Measurements from ENCODE around the gene LAMA4. TPM values are rescaled to one million over a fixed set of nuclear protein-coding genes. Genes with fewer than 3 reads are reported as not detected.

Gene LAMA4
- total and polyA plus RNA-seq, 2 of the 13 experiments (the other 11 are each of a cell fraction or from before 2014, with no cell fraction given), result not detected

- intact Hi-C loops (cut with micrococcal nuclease; ENCODE audit: unreplicated experiment) (no loop called here), in situ Hi-C loops (cut with HindIII; ENCODE audit: extremely low pct_ligation_motif_present, low pct_unique_long_range_greater_than_20kb) (no loop called here)
- no TSS peak for BruUV-seq (replicated peaks)
- Histone ChIP-seq H2AFZ (ENCODE audit: low read length) (no peak overlapping the region), H3K9me3 (ENCODE audit: low read length) (no peaks in the 10 kb centered on the region), H3K4me2 (ENCODE audit: low read depth, low read length) (no peak overlapping the region), H3K9ac (ENCODE audit: insufficient read depth, low read depth, low read length) (no peak overlapping the region), H3K36me3 (replicated peaks in 1 of 2; ENCODE audit: control insufficient read depth in 1 of 2, insufficient read depth in 2 of 2, low read length in 2 of 2) (no peaks in the 10 kb centered on the region), H3K27me3 (ENCODE audit: control insufficient read depth in 1 of 2, insufficient read depth in 2 of 2, low read length in 2 of 2) (no peaks in the 10 kb centered on the region), H3K79me2 (ENCODE audit: insufficient read depth, low read length) (no peaks in the 10 kb centered on the region), H3K27ac (ENCODE audit: extremely low read length, insufficient read depth, low read length) (no peak overlapping the region), H3K4me1 (ENCODE audit: insufficient read depth, low read length) (no peaks in the 10 kb centered on the region), H4K20me1 (ENCODE audit: insufficient read depth, low read length) (no peaks in the 10 kb centered on the region), H3K4me3 (replicated peaks in 1 of 3; ENCODE audit: insufficient read depth in 1 of 3, low read depth in 2 of 3, low read length in 3 of 3) (no peak overlapping the region)
- FAIRE-seq (no peak), ATAC-seq (no peak), DNase-seq (ENCODE audit: low spot score) (no peak)
- ChIA-PET POLR2A (no interaction called here), CTCF (ENCODE audit: low intra/inter-chr PET ratio, low total read pairs) (no interaction called here)
- 0% methylated on average over 2 of the region's 2 CpGs for WGBS (ENCODE audit: low lambda C conversion rate)
- TF ChIP-seq GZF1 (CRISPR knock-in tag; IDR thresholded peaks at IDR 0.05) (no peak), JUN (CRISPR knock-in tag; IDR thresholded peaks at IDR 0.05) (no peak), ZSCAN12 (CRISPR knock-in tag; IDR thresholded peaks at IDR 0.05) (no peak), ATAD3A (CRISPR knock-in tag; IDR thresholded peaks at IDR 0.05) (no peak), NAIF1 (CRISPR knock-in tag; IDR thresholded peaks at IDR 0.05; ENCODE audit: borderline replicate concordance) (no peak), ZNF441 (CRISPR knock-in tag; IDR thresholded peaks at IDR 0.05; ENCODE audit: borderline replicate concordance) (no peak), ZNF556 (CRISPR knock-in tag; IDR thresholded peaks at IDR 0.05; ENCODE audit: borderline replicate concordance) (no peak)
These were observed 131.6 kb downstream of the LAMA4 start for GRCh38 chr6:112122756-112123155.

DNA sequence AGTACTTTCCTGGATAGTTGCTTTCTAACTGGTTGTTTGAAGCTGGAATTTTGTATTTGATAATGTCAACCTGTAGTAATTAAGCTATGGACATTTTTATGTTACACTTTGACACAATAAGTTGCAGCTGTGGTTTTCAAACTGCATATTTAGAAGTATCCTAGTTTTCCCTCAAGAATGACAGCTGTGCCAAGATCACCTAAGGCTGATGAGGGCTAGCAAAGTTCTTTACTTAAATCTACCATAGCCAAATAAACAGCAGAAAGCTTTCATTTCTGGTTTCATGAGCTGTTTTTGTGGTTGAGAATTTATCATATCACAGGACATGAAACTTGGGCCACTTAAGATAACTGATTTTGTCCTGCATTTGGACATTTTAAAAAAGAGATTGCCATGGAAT lies 136.3 kb downstream of the LAMA4 start:
- H3K4me3 ChIP-seq (replicated peaks in 1 of 3; ENCODE audit: insufficient read depth in 1 of 3, low read depth in 2 of 3, low read length in 3 of 3), result no peak overlapping the region
- no peak overlapping the region for H3K27ac ChIP-seq (ENCODE audit: extremely low read length, insufficient read depth, low read length)
- intact Hi-C loops (cut with micrococcal nuclease; ENCODE audit: unreplicated experiment), result no loop called here

More for the DNA sequence above, 136.3 kb downstream of the LAMA4 start:
- DNase-seq (ENCODE audit: low spot score), result no peak
- Histone ChIP-seq H3K9me3 (ENCODE audit: low read length) (no peaks in the 10 kb centered on the region), H3K79me2 (ENCODE audit: insufficient read depth, low read length) (no peaks in the 10 kb centered on the region), H3K9ac (ENCODE audit: insufficient read depth, low read depth, low read length) (no peak overlapping the region), H3K36me3 (replicated peaks in 1 of 2; ENCODE audit: control insufficient read depth in 1 of 2, insufficient read depth in 2 of 2, low read length in 2 of 2) (no peaks in the 10 kb centered on the region), H2AFZ (ENCODE audit: low read length) (no peak overlapping the region), H3K4me1 (ENCODE audit: insufficient read depth, low read length) (no peaks in the 10 kb centered on the region), H3K4me2 (ENCODE audit: low read depth, low read length) (no peak overlapping the region), H4K20me1 (ENCODE audit: insufficient read depth, low read length) (no peaks in the 10 kb centered on the region), H3K27me3 (ENCODE audit: control insufficient read depth in 1 of 2, insufficient read depth in 2 of 2, low read length in 2 of 2) (no peaks in the 10 kb centered on the region)
- ChIA-PET POLR2A (no interaction called here), CTCF (ENCODE audit: low intra/inter-chr PET ratio, low total read pairs) (no interaction called here)
- no TSS peak for BruUV-seq (replicated peaks)
- TF ChIP-seq ZNF317 (CRISPR knock-in tag; IDR thresholded peaks at IDR 0.05), result no peak
- TF ChIP-seq ZNF749 (CRISPR knock-in tag; IDR thresholded peaks at IDR 0.05; ENCODE audit: borderline replicate concordance), result no peak
- in situ Hi-C loops (cut with HindIII; ENCODE audit: extremely low pct_ligation_motif_present, low pct_unique_long_range_greater_than_20kb), result no loop called here
- FAIRE-seq, result no peak
- ATAC-seq, result no peak
